Measurements from ENCODE around the gene CCR2. TPM values are rescaled to one million over a fixed set of nuclear protein-coding genes. Genes with fewer than 3 reads are reported as not detected.
"Not testable (repeated sequence)": the region's sequence is repeated elsewhere in the genome, so short reads cannot be mapped to it uniquely, and the experiment has no call there.

Gene CCR2
- total RNA-seq, 4 donors from 2014 or later, result 1.3 to 5.4 (median 4.1) TPM

DNA sequence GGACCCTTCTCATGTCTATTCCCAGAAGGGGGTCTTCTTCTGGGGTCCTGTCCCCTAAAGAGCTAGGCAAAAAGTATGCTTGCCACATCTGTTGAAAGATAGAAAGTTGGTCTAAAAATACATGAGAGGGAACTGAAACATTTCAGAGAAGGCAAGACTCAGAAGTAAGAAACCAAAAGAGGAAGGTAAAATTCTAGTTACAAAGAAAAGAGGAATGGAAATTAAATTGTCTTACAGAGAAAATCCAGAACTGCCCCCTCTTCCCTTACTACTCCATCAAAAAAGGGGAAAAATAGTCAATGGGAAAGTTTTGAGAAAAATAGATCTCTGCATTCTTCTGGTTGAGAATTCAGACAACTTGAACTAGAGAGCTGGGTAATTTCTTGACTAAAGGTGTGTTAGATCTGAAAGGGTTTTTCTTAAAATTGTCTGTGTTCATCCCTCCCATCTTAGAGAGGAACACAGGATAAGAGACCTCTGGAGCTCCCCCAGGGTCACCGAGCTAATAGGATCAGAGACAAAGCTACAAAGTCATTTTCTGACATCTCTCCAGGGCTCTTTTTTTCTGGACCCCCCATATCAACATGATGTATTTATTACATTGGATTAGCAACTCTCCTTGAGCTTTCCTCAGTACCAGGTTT lies 32.3 kb upstream of the CCR2 start:
- DNase-seq (ENCODE audit: low spot score), result no peak
- no peak for ATAC-seq (ENCODE audit: low FRiP score)
- TF ChIP-seq, protein P1, sequence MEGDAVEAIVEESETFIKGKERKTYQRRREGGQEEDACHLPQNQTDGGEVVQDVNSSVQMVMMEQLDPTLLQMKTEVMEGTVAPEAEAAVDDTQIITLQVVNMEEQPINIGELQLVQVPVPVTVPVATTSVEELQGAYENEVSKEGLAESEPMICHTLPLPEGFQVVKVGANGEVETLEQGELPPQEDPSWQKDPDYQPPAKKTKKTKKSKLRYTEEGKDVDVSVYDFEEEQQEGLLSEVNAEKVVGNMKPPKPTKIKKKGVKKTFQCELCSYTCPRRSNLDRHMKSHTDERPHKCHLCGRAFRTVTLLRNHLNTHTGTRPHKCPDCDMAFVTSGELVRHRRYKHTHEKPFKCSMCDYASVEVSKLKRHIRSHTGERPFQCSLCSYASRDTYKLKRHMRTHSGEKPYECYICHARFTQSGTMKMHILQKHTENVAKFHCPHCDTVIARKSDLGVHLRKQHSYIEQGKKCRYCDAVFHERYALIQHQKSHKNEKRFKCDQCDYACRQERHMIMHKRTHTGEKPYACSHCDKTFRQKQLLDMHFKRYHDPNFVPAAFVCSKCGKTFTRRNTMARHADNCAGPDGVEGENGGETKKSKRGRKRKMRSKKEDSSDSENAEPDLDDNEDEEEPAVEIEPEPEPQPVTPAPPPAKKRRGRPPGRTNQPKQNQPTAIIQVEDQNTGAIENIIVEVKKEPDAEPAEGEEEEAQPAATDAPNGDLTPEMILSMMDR (IDR thresholded peaks at IDR 0.05), result no peak

- no peak for DNase-seq (ENCODE audit: low spot score)
- no peak for ATAC-seq (ENCODE audit: low FRiP score)
- TF ChIP-seq, protein P1 (IDR thresholded peaks at IDR 0.05), result no peak
Observed at GRCh38 chr3:46324036-46324435, 29.9 kb upstream of the CCR2 start.

- ATAC-seq (ENCODE audit: low FRiP score), result peak; percentile 81
- DNase-seq (ENCODE audit: low spot score), result no peak
- TF ChIP-seq, protein P1 (IDR thresholded peaks at IDR 0.05), result no peak
Observed at GRCh38 chr3:46325645-46326300, 28.1 kb upstream of the CCR2 start.

DNA sequence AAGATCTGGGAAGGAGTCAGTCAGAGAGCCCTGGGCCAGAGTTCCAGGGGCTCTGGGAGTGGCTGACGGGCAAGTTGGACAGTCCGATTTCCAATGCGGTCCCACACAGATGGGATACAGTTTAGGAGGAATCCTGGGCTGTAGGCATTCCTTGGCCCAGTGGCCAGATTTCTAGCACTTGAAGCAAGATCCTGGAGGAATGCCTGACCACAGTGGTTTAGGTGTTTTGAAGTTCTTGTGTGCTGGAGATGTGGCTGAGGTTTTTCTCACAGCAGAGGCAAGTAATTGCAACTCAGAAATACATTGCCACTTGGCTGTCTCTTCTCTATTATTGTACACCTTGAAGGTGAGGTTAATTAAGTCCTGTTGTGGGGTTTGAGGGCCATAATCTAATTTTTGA lies 23.2 kb upstream of the CCR2 start:
- DNase-seq (ENCODE audit: low spot score); ATAC-seq (ENCODE audit: low FRiP score): not testable (repeated sequence)

DNA sequence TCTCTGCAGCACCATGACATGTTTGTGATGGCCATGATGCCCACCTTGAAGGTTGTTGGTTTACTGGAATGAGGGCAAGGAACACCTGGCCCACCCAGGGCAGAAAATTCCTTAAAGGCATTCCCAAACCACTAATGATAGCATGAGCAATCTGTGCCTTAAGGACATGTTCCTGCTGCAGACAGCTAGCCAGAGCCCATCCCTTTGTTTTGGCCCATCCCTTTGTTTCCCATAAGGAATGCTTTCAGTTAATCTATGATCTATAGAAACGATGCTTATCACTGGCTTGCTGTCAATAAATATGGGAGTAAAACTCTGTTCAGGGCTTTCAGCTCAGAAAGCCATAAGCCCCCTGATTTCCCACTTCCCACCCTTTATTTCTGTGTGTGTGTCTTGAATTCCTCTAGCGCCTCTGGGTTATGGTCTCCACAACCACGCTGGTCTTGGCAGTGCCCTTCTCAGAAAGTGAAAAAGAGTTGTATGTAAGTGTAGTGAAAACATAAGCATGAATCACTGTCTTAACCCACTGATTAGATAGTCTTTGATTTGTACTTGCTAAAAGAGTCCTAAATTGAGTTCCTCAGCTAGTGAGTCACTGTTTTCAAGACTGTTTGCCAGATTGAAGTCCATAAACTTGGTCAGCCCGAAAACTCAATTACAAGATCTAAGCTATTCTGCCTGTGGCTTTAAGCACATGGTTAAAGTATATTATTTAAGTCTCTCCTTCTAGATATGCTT lies 19.0 kb upstream of the CCR2 start:
- TF ChIP-seq, protein P1 (IDR thresholded peaks at IDR 0.05), result no peak
- ATAC-seq (ENCODE audit: low FRiP score), result peak; percentile 90
- DNase-seq (ENCODE audit: low spot score), result no peak

GRCh38 chr3:46335541-46335940 lies 18.4 kb upstream of the CCR2 start:
- TF ChIP-seq, protein P1 (IDR thresholded peaks at IDR 0.05), result no peak
- ATAC-seq (ENCODE audit: low FRiP score) (peak; percentile 31), DNase-seq (ENCODE audit: low spot score) (no peak)

GRCh38 chr3:46337911-46338310 lies 16.0 kb upstream of the CCR2 start:
- ATAC-seq (ENCODE audit: low FRiP score) (no peak), DNase-seq (ENCODE audit: low spot score) (no peak)
- TF ChIP-seq, protein P1 (IDR thresholded peaks at IDR 0.05), result no peak

Measured in omental fat pad (tissue), 4 donors.